GM12874 (cell line): ENCODE data around the gene SUSD5.

Experiments used
- CTCF ChIP-seq: IDR thresholded peaks from 2 replicates; pipeline ENCODE4 v1.5.1; 2011; ENCODE audit warnings: low read depth, mild to moderate bottlenecking, control low read depth, low read length, moderate library complexity; ENCODE audit not compliant: insufficient read depth

The SUSD5 gene

GRCh38 chr3:33215739-33216138 is 2.9 kb downstream of the SUSD5 start:
- no peak for TF ChIP-seq CTCF

GRCh38 chr3:33212406-33212805 is 6.2 kb downstream of the SUSD5 start:
- TF ChIP-seq CTCF, result no peak

- no peak for TF ChIP-seq CTCF
Measured at GRCh38 chr3:33211444-33211843, 7.2 kb downstream of the SUSD5 start.

- no peak for TF ChIP-seq CTCF
Measured at GRCh38 chr3:33209357-33209756, 9.3 kb downstream of the SUSD5 start.

DNA sequence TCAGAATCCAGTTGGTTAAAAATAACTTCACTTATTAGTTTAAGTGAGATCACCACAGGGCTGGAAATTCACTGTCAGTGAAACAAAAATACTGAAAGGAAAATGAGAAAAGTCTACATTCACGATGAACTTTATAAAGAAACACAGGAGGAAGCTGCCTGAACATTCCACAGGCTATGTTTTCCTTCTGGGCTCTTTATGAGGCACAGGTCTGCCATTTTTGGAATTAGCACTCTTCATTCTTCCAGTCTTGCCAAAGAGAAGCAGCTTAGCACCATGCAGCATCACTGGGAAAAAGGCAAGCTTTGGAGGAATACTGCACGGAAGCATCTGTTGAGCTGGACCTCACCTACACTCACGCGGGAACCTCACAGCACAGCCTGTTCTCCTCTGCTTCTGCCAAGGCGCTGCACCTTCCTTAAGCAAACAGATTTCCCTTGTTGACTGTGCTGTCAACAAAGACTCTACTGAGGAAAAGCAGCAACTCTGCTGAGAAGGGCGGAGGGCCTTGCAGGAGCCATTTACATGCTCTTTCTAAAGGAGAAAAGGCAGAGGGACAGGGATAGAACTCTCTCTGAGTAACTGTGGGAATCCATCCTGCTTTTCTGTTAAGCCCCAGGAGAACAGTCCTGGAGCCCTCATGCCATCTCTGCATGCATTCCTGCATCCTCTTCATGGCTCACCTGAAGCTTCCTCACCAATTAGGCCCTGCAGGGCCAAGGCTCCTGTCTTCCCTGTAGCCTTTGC is 15.7 kb downstream of the SUSD5 start:
- TF ChIP-seq CTCF, result no peak

- TF ChIP-seq CTCF, result no peak
Measured at GRCh38 chr3:33201195-33201594, 17.4 kb downstream of the SUSD5 start.

- no peak for TF ChIP-seq CTCF
Measured at GRCh38 chr3:33196538-33196937, 22.1 kb downstream of the SUSD5 start.
